Testis (tissue), 3 donors: ENCODE results near the gene GPRASP1. TPM values are rescaled to one million over a fixed set of nuclear protein-coding genes. Genes with fewer than 3 reads are reported as not detected.

ENCODE experiments used
- DNase-seq: peaks from one replicate; pipeline ENCODE4 v3.0.0-alpha.2; 2019
- H3K27ac ChIP-seq, 2 donors: fragments of 200-600 bp; sonication (generic); one replicate each; pipeline ENCODE4 v1.5.1; 2019
- H3K27me3 ChIP-seq: fragments of 200-600 bp; sonication (generic); one replicate; pipeline ENCODE4 v1.5.1; 2019
- H3K36me3 ChIP-seq: fragments of 200-600 bp; sonication (generic); one replicate; pipeline ENCODE4 v1.5.1; 2017; ENCODE audit warnings: low read depth; ENCODE audit errors: missing control alignments
- H3K4me1 ChIP-seq: fragments of 200-600 bp; sonication (generic); one replicate; pipeline ENCODE4 v1.5.1; 2019
- H3K4me3 ChIP-seq, 2 donors: fragments of 200-600 bp; sonication (generic); one replicate each; pipeline ENCODE4 v1.5.1; 2017 to 2019
- H3K9me3 ChIP-seq: fragments of 200-600 bp; sonication (generic); one replicate; pipeline ENCODE4 v1.5.1; 2017
- CTCF ChIP-seq, 3 experiments: fragments of 450-650 bp in 2 of 3; fragments of 200-600 bp in 1 of 3; sonication (generic) in 1 of 3; IDR thresholded peaks; one replicate each; pipeline ENCODE4 v1.5.1; 2016 to 2019; ENCODE audit warnings: antibody characterized with exemption in 3 of 3, mild to moderate bottlenecking in 2 of 3, moderate library complexity in 1 of 3
- POLR2A ChIP-seq: fragments of 450-650 bp; IDR thresholded peaks from one replicate; pipeline ENCODE4 v1.6.1; 2017; ENCODE audit warnings: antibody characterized with exemption, mild to moderate bottlenecking, moderate library complexity
- WGBS, 2 donors: methylation state at CpG; one replicate each; pipeline ENCODE4 v1.1.5; 2018; 5-methylcytosine and 5-hydroxymethylcytosine counted together
- intact Hi-C: fragments of 100-400 bp; cut with DNase I; formaldehyde crosslinking; loops from one replicate; pipeline ENCODE4 v1.15.1; 2023; ENCODE audit warnings: low total_unique reads
- polyA plus RNA-seq: library from polyadenylated mRNA; stranded (reverse); fragments of 350-450 nt; fragmentation: Illumina TruSeq; extraction: RNeasy Lipid Tissue Mini Kit (QIAGEN cat#74804); gene quantifications from one replicate; pipeline ENCODE4 v1.2.3, GENCODE V29; 2014; ENCODE audit warnings: low read depth, low replicate concordance; ENCODE audit not compliant: insufficient read depth
- total RNA-seq, 2 donors: library from RNA; depleted of rRNA; stranded (reverse); fragments of >200 nt; gene quantifications; one replicate each; pipeline ENCODE4 v1.2.3, GENCODE V29; 2016

Gene GPRASP1
- total and polyA plus RNA-seq, 3 donors from 2014 or later = 7.5 to 16.1 (median 9.7) TPM

DNA sequence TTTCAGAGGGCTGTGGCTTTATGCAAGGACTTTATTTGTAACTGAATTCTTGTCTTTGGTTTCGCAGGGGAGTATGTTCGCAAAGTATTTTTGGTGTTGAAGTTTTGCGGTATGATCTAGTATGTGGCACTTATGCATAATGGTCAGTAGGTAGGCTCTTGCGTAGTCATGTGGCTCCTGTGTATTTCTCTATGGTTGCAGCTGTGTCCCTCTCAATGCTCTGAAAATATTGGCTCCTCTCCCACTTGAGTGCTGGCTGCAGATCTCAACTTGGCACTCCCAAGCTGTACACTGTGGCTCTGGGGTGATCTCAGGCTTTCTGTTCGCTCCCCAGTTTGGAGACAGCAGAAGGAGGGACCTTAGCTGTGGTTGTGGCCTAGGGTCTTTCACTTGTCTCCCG is 27.2 kb upstream of the GPRASP1 start:
- no peak overlapping the region for H3K4me3 ChIP-seq
- no peaks in the 10 kb centered on the region for H3K27me3 ChIP-seq
- no peak for DNase-seq
- no peak overlapping the region for H3K27ac ChIP-seq
- H3K4me1 ChIP-seq = no peaks in the 10 kb centered on the region
- intact Hi-C loops = no loop called here
- 55 to 66% methylated on average over 3 to 6 of the region's 6 CpGs for WGBS, 2 donors
- TF ChIP-seq POLR2A = no peak
- TF ChIP-seq CTCF (IDR thresholded peaks at IDR 0.05) = no peak
- H3K36me3 ChIP-seq = no peaks in the 10 kb centered on the region
- H3K9me3 ChIP-seq = no peaks in the 10 kb centered on the region

GRCh38 chrX:102627640-102628039 is 23.6 kb upstream of the GPRASP1 start:
- no peaks in the 10 kb centered on the region for H3K27me3 ChIP-seq
- no peak overlapping the region for H3K4me3 ChIP-seq
- no peaks in the 10 kb centered on the region for H3K4me1 ChIP-seq
- no peaks in the 10 kb centered on the region for H3K36me3 ChIP-seq
- 83 to 92% methylated on average over 1 of the region's 1 CpG for WGBS, 2 donors
- no peak for TF ChIP-seq POLR2A
- no peak for TF ChIP-seq CTCF (IDR thresholded peaks at IDR 0.05)
- H3K9me3 ChIP-seq = no peaks in the 10 kb centered on the region
- no peak for DNase-seq
- H3K27ac ChIP-seq = no peak overlapping the region
- intact Hi-C loops = no loop called here

DNA sequence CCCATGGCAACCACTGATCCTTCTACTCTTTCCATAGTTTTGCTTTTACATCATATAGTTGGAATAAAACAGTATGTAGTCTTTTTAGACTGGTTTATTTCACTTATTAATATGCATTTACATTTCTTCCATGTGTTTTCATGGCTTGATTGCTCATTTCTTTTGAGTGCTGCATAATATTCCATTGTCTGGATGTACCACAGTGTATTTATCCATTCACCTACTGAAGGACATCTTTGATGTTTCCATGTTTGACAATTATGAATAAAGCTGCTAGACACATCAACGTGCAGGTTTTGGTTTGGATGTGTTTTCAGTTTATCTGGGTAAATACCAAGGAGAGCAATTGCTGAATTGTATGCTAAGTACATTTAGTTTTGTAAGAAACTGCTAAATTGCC is 13.7 kb upstream of the GPRASP1 start:
- Histone ChIP-seq H3K27ac (no peak overlapping the region), H3K4me1 (no peaks in the 10 kb centered on the region), H3K36me3 (no peaks in the 10 kb centered on the region), H3K4me3 (no peak overlapping the region), H3K27me3 (no peaks in the 10 kb centered on the region), H3K9me3 (no peaks in the 10 kb centered on the region)
- intact Hi-C loops = no loop called here
- 81 to 100% methylated on average over 1 of the region's 1 CpG for WGBS, 2 donors
- no peak for DNase-seq
- TF ChIP-seq CTCF (IDR thresholded peaks at IDR 0.05) (no peak), POLR2A (no peak)

- peak overlapping the region; percentile 64 to 72 for H3K4me3 ChIP-seq
- H3K9me3 ChIP-seq = no peaks in the 10 kb centered on the region
- no peak for DNase-seq
- H3K4me1 ChIP-seq = no peaks in the 10 kb centered on the region
- intact Hi-C loops = no loop called here
- no peaks in the 10 kb centered on the region for H3K27me3 ChIP-seq
- TF ChIP-seq POLR2A (no peak), CTCF (IDR thresholded peaks at IDR 0.05) (no peak)
- 0% methylated on average over 1 of the region's 23 CpGs; no CpG with 5 or more reads in 1 of the 2 donors for WGBS, 2 donors
- H3K27ac ChIP-seq = peak overlapping the region; percentile 65 to 83
- no peaks in the 10 kb centered on the region for H3K36me3 ChIP-seq
These were observed 411 bp upstream of the GPRASP1 start for GRCh38 chrX:102650903-102651241.

DNA sequence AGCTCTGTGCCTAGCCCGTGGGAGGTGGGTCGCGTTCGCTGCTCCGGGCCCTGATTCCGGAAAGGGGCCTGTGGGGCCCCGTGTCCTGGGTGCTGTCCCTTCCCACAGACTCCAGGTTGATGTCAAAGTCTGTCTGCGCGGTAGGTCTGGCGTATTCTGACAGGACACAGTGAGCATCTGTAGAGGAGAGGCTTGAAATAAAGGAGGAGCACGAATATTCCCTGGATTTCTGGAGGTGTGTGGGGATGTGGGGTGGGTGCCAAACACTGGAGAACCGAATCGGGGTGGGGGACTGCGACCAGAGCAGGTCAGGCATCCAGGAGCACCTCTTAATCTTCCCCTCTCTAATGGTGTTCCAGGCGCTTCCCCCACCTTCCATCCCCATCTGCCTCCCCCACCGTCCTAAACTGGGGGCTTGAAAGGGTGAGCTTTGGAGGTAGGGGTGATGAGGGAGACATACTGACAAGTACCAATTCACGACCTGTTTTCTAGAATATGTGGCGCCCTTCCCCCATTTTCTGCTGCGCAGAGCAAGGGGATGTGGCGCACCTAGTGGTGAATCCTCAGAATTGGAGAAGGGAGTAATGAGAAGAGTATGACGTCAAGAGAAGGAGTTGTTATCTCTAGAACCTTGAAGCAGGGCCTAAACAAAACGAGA is 877 bp downstream of the GPRASP1 start:
- DNase-seq = peak; percentile 67
- Histone ChIP-seq H3K4me1 (no peaks in the 10 kb centered on the region), H3K4me3 (peak overlapping the region; percentile 64 to 72), H3K36me3 (no peaks in the 10 kb centered on the region), H3K9me3 (no peaks in the 10 kb centered on the region), H3K27me3 (no peaks in the 10 kb centered on the region), H3K27ac (peak overlapping the region; percentile 65 to 83)
- intact Hi-C loops = no loop called here
- TF ChIP-seq CTCF (IDR thresholded peaks at IDR 0.05) = peak; percentile 41 to 73 (median 43)
- TF ChIP-seq POLR2A = no peak
- WGBS, 2 donors = 3 to 6% methylated on average over 2 to 19 of the region's 22 CpGs
